DND-41 (cell line): ENCODE results near the gene SLC22A3.

Source experiments
- EZH2 ChIP-seq: IDR thresholded peaks from 3 replicates; pipeline ENCODE4 v1.6.1; 2012; ENCODE audit warnings: borderline replicate concordance, low read depth, mild to moderate bottlenecking, moderate library complexity, low read length, inconsistent platforms; ENCODE audit not compliant: severe bottlenecking
- TF ChIP-seq, protein P1 (sequence below): IDR thresholded peaks from 2 replicates; pipeline ENCODE4 v1.5.1; 2012; ENCODE audit warnings: borderline replicate concordance, low read length, moderate library complexity, mild to moderate bottlenecking; ENCODE audit not compliant: poor library complexity, severe bottlenecking; ENCODE audit errors: extremely low read depth

DNA sequence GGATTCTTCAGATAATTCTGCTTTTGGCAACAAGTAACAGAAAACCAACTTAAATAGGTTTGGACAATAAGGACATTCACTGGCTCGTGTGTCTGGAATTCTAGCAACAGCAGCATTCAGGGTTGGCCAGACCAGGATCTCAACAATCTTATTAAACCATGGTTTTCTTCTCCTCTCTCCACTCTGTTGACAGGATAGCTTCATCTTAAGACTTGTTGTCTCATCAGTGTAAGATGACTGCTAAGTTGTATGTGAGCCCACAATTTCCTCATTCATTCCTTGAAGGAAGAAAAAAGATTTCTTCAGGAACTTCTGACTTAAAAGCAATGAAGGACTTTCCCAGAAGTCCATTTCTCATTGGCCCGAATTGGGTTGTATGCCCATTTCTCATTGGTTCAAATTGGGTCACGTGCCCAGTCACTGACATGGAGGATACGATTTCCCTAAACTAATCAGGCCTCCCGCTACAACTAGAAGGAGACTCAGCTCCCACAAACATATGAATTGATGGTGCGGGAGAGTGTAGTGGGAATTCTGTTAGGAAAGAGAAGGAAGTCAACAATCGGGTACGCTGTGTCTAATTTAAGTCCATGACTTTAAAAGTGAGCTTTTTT, 83.7 kb downstream of the SLC22A3 start:
- TF ChIP-seq, protein P1, sequence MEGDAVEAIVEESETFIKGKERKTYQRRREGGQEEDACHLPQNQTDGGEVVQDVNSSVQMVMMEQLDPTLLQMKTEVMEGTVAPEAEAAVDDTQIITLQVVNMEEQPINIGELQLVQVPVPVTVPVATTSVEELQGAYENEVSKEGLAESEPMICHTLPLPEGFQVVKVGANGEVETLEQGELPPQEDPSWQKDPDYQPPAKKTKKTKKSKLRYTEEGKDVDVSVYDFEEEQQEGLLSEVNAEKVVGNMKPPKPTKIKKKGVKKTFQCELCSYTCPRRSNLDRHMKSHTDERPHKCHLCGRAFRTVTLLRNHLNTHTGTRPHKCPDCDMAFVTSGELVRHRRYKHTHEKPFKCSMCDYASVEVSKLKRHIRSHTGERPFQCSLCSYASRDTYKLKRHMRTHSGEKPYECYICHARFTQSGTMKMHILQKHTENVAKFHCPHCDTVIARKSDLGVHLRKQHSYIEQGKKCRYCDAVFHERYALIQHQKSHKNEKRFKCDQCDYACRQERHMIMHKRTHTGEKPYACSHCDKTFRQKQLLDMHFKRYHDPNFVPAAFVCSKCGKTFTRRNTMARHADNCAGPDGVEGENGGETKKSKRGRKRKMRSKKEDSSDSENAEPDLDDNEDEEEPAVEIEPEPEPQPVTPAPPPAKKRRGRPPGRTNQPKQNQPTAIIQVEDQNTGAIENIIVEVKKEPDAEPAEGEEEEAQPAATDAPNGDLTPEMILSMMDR = no peak
- TF ChIP-seq EZH2 = no peak
